ENCODE measurements around the gene HSP90B1.

HSP90B1 gene

DNA sequence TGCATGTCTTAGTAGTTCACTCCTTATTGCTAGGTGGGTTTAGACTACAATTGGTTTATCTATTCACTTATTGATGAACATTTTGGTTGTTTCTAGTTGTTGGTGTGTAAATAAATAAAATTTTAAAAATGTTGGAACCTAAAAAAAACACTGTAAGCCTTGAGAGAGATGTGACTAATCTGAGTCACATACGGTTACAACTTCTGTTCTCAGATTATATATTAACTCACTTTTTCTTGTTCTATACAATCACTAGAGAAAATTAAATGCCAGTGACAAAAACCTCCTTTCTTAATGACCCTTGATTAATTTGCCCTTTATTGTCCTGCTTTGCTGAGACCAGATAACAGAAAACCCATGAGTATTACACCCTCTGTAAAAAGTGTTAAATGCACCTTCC, 28.4 kb downstream of the HSP90B1 start:
- no peak overlapping the region for H3K4me3 ChIP-seq (ENCODE audit: low read length)
- DNase-seq (ENCODE audit: low read depth): no peak
- TF ChIP-seq, protein P1, sequence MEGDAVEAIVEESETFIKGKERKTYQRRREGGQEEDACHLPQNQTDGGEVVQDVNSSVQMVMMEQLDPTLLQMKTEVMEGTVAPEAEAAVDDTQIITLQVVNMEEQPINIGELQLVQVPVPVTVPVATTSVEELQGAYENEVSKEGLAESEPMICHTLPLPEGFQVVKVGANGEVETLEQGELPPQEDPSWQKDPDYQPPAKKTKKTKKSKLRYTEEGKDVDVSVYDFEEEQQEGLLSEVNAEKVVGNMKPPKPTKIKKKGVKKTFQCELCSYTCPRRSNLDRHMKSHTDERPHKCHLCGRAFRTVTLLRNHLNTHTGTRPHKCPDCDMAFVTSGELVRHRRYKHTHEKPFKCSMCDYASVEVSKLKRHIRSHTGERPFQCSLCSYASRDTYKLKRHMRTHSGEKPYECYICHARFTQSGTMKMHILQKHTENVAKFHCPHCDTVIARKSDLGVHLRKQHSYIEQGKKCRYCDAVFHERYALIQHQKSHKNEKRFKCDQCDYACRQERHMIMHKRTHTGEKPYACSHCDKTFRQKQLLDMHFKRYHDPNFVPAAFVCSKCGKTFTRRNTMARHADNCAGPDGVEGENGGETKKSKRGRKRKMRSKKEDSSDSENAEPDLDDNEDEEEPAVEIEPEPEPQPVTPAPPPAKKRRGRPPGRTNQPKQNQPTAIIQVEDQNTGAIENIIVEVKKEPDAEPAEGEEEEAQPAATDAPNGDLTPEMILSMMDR (conservative IDR thresholded peaks at IDR 0.05; ENCODE audit: low read length): no peak

DNA sequence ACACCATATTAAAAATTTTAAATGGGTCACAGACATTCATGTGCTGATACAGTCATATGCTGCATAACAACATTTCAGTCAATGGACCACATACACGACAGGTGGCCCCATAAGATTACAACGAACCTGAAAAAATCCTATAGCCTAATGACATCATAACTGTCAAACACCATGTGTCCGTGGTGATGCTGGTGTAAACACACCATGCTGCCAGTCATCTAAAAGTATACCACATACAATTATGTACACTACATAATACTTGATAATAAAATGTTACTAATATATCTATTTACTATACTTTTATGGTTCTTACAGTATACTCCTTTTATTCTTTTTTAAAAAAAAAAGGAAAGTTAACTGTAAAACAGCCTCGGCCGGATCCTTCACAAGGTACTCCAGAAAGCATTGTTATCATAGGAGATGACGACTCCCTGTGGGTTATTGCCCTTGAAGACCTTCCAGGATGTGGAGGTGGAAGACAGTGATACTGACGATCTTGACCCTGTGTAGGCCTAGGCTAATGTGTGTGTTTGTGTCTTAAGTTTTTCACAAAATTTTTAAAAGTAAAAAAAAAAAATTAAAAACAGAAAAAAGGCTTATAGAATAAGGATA, 30.5 kb downstream of the HSP90B1 start:
- no peak for DNase-seq (ENCODE audit: low read depth)
- TF ChIP-seq, protein P1 (conservative IDR thresholded peaks at IDR 0.05; ENCODE audit: low read length): no peak
- no peak overlapping the region for H3K4me3 ChIP-seq (ENCODE audit: low read length)

DNA sequence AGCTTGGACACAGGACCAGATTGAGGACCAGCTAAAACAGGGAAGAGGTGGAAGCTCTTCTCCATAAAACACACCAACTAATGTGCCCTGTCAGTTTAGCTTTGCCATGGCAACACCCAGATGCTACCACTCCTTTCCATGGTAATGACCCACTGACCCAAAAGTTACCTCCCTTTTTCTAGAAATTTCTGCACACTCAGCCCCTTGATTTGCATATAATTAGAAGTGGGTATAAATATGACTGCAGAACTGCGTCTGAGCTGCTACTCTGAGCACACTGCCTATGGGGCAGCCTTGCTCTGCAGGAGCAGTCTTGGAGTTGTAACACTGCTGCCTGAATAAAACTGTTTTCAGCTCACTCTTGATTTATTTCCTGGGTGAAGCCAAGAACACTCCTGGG, 32.3 kb downstream of the HSP90B1 start:
- DNase-seq (ENCODE audit: low read depth): no peak
- H3K4me3 ChIP-seq (ENCODE audit: low read length): no peak overlapping the region
- TF ChIP-seq, protein P1 (conservative IDR thresholded peaks at IDR 0.05; ENCODE audit: low read length): no peak

DNA sequence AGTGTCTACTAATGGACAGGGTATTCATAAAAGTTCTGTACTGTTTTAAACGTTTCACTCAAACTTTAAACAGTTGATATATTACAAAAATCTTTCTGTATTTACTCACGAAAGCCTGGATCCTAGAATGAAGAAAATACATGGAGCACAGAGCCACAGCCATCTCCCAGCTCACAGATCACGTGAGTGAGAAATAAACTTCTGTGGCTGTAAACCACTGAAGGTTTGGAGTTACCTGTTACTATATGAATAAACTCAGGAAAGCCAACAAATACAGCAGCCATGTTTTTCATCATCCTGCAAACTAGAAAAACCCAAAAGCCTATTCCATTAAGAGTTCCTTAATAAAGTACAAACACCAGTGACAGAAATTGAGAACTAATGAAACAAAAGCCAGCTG, 34.6 kb downstream of the HSP90B1 start:
- DNase-seq (ENCODE audit: low read depth): no peak
- H3K4me3 ChIP-seq (ENCODE audit: low read length): peak overlapping the region; percentile 97
- TF ChIP-seq, protein P1 (conservative IDR thresholded peaks at IDR 0.05; ENCODE audit: low read length): no peak

DNA sequence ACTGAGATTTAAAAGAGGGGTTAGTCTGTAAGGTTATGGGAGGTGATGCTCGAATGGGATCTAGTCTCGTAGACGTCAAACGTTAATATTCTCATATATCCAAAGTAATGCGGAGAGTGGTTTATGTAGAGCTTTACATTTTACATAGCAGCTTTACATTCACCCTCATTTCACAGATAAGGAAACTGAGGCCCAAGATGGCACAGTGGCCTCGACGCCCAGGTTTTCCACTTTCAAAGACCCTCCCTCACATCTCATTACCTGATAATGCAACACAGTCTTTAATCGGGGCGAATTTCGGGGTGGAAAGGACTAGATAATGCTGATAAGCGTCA, 35.0 kb downstream of the HSP90B1 start:
- H3K4me3 ChIP-seq (ENCODE audit: low read length): peak overlapping the region; percentile 97
- TF ChIP-seq, protein P1 (conservative IDR thresholded peaks at IDR 0.05; ENCODE audit: low read length): no peak
- DNase-seq (ENCODE audit: low read depth): no peak

DNA sequence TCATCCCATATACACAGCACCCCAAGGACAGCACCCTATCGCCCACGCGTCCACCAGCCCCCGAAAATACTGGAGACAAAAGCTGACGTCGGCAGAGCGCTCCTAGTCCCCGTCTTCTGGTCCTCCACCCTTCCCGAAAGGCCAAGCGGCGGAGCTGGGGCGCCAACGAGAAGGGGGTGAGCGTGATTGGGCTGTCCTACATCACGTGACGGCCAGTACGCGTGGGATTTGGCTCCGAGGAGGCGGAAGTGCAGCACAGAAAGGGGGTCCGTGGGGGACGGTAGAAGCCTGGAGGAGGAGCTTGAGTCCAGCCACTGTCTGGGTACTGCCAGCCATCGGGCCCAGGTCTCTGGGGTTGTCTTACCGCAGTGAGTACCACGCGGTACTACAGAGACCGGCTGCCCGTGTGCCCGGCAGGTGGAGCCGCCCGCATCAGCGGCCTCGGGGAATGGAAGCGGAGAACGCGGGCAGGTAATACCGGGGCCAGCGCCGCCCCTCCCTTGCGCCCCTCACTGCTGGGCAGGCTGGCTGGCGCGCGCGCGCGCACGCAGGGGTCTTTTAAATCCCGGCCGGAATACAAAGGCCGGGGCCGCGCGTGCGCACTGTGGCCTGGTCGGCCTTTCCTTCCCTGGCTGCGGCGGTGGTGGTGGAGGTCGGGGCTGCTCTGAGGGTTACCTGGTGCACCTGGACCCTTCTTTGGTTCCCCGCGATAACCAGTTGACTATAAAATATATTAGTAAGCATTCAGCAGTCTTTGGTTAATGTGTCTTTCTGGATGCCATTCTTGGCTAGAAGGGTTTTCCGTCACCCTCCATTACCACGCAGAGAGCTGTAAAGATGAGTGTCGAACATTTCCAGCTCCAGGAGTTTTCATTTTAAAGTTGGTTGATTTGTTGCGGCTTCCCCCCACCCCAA, 35.6 kb downstream of the HSP90B1 start, which contains the start of gene TDG:
Gene TDG (plus strand): TSS at position 283 of the 915 bp plus-strand sequence. CDS start 166 bp downstream, at position 449.
- peak within 1 kb of the TSS; percentile 97 for H3K4me3 ChIP-seq (ENCODE audit: low read length)
- TF ChIP-seq, protein P1 (conservative IDR thresholded peaks at IDR 0.05; ENCODE audit: low read length): no peak
- peak; percentile 98 for DNase-seq (ENCODE audit: low read depth)

DNA sequence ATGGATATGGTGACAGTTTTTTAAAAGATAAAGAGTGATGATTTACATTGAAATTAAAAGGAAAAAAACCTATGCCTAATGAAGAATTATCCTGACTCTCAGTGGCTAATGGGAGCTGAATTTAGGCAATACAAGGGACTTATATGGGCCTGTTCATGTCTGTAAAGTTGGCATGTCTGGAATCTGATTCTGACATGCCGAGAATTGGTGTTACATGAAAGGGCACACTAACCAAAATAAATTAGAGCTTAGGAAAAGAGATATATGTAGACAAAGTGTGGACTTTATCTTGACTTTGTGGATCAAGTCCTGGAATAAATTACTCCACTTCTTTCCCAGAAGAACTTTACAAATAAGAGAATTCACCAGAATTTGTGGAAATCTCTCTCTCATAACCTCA, 36.5 kb downstream of the HSP90B1 start:
- H3K4me3 ChIP-seq (ENCODE audit: low read length): peak overlapping the region; percentile 97
- peak; percentile 38 for DNase-seq (ENCODE audit: low read depth)
- TF ChIP-seq, protein P1 (conservative IDR thresholded peaks at IDR 0.05; ENCODE audit: low read length): no peak

Data from AG10803 (cell line).